Epidermal melanocyte (primary cell): ENCODE results near the gene LAPTM4A.

Experiments used
- DNase-seq: peaks from one replicate; pipeline ENCODE4 v3.0.0; 2011; ENCODE audit warnings: low spot score; ENCODE audit not compliant: insufficient read length

The LAPTM4A gene

DNA sequence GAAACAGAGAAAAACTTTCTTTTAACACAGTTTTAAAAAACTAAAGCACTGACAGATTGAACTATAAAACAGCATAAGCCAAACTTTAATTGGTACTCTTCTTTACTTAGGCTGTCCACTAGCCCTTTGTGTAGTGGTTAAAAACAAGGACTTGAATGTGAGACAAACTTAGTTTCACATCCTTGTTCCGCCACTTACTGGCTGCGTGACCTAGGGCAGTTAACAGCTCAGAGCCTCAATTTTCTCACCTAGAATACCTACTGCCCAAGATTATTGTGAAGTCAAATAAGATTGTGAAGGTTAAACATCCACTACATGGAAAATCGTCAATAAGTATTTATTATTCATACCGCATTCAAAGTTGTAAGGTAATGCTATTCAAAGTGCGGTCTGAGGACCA lies 63.5 kb downstream of the LAPTM4A start:
- no peak for DNase-seq
